ENCODE data around the gene TMEM109.

- TF ChIP-seq, protein P1, sequence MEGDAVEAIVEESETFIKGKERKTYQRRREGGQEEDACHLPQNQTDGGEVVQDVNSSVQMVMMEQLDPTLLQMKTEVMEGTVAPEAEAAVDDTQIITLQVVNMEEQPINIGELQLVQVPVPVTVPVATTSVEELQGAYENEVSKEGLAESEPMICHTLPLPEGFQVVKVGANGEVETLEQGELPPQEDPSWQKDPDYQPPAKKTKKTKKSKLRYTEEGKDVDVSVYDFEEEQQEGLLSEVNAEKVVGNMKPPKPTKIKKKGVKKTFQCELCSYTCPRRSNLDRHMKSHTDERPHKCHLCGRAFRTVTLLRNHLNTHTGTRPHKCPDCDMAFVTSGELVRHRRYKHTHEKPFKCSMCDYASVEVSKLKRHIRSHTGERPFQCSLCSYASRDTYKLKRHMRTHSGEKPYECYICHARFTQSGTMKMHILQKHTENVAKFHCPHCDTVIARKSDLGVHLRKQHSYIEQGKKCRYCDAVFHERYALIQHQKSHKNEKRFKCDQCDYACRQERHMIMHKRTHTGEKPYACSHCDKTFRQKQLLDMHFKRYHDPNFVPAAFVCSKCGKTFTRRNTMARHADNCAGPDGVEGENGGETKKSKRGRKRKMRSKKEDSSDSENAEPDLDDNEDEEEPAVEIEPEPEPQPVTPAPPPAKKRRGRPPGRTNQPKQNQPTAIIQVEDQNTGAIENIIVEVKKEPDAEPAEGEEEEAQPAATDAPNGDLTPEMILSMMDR (IDR thresholded peaks at IDR 0.05) = no peak
- TF ChIP-seq POLR2A (IDR thresholded peaks at IDR 0.05) = no peak
These were observed 54.3 kb downstream of the TMEM109 start for GRCh38 chr11:60968223-60968622.
